GM19023 (cell line): Measurements from ENCODE around the gene NEURL1.
"Not testable (repeated sequence)": the region's sequence is repeated elsewhere in the genome, so short reads cannot be mapped to it uniquely, and the experiment has no call there.

ENCODE experiments used
- ATAC-seq: cut with Tn5 transposase; IDR thresholded peaks from one replicate; pipeline ENCODE4 v1.9.1; 2021; ENCODE audit warnings: mild to moderate bottlenecking, moderate library complexity; ENCODE audit not compliant: unreplicated experiment

Gene NEURL1

DNA sequence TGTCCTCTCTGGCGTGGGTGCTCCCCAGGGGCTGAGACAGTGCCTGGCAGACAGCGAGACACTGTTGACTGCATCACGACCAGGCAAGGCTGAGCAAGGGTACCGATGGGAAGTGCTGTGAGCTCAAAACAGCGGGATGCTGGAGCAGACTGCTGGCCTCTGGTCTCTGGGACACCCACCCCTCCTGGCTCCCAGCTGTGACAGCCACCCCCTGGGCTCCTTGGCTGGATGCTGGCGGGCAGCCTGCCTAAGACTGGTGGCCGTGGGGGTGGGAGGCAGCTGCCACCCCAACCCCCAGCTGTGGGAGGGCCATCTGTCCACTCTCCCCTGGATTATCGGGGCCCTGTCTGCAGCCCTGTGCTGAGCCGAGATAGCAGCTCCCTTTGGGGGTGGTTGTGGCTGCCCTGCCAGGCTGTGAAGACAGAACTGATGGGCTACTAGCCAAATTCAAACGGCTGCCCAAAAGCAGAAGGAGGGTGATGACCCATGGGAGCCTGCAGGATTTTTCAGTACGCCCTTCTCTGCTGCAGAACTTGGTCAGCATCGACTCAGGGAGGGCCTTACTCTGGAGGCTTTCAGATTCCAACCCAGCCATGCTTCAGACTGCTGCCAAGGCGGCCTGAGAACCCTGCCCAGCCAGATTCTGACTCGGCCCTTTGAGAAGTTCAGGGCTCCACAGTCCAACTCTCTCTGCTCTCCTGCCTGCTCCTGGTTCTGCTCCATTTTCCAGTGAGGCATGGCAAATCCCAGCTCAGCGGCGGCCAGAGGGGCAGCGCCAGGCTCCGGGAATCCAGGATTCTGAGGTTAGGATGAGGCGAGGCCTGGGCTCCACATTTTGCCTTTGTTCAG, 125.3 kb downstream of the NEURL1 start:
- ATAC-seq: no peak

- no peak for ATAC-seq
Observed at GRCh38 chr10:103619424-103620351, 126.2 kb downstream of the NEURL1 start.

DNA sequence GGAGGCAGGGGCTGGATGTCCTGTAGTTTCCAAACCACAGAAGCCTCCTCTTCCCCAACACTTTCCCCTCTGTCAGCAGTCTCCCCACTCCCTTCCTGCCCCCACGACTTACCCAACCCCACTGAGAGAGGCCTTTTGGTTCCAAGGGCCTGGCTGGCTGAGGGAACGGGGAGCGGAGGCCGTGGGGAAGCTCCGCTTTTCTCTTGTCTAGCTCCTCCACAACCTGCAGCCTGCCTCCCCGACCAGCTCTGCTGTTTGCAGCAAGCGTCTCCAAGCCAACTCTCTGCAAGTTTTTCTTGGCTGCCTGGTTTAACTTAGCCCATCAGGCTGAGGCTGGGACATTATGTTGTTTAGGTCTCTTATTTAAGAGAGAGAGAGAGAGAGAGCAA, 126.8 kb downstream of the NEURL1 start:
- ATAC-seq: no peak

GRCh38 chr10:103620891-103621782, 127.6 kb downstream of the NEURL1 start:
- no peak for ATAC-seq

GRCh38 chr10:103621783-103622125, 128.2 kb downstream of the NEURL1 start:
- ATAC-seq: no peak

DNA sequence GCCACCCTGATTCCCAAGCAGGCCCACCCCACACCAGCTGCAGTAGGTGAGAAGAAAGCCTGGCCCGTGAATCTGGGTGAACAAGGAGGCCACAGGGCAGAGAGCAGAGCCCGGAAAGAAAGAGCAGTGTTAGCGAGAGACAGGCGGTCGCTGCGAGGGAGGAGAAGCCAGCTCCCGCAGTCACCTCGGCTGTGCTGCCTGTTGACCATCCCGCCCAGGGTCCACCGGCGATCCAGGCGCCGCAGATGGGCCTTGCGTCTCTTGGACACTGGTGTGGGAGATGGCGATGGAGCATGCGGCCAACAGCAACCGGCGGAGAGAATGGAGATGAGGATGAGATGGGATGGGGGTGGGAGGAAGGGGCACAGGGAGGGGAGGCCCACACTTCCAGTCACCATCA, 128.8 kb downstream of the NEURL1 start:
- no peak for ATAC-seq

DNA sequence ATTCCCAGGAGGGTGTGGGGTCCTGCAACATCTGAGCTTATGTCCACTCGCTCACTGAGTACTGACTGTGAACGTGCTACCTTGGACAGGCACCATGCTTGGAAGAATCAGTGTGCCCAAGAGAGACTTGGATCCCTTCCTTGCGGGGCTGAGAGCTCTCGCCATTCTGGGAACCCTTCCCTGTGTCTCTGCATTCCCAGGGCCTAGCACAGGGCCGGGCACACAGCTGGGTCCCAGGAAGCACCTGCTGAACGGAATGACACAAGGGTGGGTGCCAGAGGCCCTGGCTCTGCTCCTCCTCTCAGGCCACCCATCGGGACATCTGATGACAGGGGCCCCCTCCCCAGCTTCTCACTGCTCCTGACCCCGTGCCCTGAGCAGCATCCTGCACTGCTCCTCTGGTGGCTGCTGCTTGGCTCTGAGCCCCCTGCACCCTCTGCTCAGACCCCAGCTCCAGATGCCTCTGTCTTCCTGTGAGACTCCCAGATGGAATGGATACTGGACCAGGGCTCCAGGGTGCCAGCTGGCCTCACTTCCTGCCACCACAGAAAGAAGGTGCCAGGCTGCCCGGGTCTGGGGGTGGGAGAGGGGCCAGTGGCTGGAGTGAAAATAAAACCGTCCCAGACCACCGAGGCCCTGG, 129.6 kb downstream of the NEURL1 start:
- ATAC-seq: no peak

DNA sequence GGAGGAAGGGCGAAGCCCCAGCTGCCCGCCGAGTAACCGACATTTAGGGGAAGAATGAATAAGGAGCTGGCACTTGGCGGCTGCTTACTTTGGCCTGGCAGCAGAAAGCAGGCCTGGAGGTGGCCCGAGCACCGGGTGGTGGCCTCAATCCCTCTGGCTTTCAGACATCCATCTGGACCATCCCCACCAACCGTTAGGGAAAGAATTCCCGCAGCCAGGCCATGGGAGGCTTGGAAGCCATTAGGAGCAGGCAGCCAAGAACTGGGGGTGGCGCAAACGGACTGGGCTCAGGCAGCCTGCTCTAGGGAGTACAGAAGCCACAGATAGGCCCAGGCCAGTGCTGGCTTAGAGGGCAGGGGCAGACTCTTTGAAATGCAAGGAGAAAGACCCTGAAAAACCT, 132.7 kb downstream of the NEURL1 start:
- ATAC-seq: no peak

GRCh38 chr10:103627111-103627892, 133.8 kb downstream of the NEURL1 start:
- ATAC-seq: no peak

DNA sequence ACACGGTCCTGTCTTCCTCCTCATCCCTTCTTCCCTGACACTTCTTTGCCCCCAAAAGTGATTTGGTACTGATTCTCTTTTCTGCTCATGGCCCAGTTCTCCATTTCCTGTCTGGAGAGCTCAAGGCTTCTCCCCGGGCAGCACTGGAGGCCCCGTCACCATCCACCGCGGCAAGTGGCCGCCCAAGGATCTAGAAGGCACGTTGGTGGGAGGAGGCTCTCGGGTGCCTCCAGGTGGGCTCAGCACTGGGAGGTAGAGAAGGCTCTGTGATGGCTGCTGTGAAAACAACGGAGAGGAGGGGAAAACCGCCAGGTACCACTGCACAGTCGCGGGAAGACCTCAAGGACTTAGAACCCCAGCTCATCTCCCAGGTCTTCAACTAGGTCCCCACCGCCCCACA, 134.4 kb downstream of the NEURL1 start:
- ATAC-seq: no peak

DNA sequence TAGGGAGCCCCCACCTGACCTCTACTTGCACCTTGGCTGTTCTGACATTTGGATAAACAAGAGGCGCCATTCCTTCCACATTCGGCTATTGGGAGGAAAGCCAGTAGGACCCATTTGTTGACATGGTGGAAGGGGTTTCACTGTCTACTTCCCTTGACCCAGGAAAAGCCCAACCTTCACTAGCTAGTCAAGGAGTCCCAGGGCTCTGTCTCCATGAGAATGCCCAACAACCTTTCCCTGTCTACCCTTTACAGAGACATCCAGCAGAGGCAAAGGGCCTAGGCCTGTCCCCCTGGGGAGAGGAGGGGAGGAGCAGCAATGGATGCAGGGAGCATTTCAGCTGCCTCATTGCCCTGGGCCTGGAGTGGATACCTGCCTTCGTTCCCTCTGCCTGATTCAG, 136.1 kb downstream of the NEURL1 start:
- ATAC-seq: no peak

DNA sequence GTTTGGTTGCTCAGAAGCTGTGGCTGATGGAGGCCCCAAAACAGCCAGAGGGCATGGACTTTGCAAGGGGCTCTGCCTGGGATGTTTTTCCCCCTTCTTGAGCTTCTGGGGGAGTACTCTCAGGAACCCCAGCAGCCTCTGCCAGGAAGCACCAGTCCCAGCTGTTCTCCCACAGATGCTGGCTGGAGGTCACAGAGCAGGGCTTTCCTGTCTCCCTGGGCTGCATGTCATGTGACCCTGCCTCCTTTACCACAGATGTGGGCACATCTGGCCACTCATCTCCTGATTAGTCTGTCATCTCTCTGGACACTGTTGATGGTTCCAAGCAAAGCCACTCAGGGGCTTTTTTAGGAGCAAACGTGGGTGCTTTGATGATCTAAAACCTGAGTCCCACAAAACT, 136.7 kb downstream of the NEURL1 start:
- ATAC-seq: no peak

GRCh38 chr10:103632247-103632642, 138.7 kb downstream of the NEURL1 start:
- ATAC-seq: no peak

- ATAC-seq: not testable (repeated sequence)
Observed at GRCh38 chr10:103632871-103633270, 139.4 kb downstream of the NEURL1 start.

DNA sequence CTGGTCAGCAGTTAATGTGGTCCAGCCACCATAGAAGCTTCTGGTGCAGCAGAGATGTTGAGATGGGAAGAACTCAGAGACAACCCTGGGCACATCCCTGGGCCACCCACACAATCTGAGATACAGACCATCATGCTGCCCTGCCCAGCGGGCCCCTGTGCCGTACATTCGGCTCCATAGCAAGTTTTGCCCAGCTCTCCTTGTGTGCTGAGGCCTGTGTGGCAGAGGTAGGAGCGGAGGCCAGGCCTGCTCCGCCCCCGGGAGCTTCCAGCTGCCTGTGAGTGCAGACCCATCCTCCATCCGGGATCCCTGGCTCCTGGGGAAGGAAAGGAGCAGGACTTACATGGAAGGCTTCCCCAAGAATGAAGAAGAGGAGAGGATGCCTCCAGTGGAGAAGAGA, 140.3 kb downstream of the NEURL1 start:
- ATAC-seq: no peak

DNA sequence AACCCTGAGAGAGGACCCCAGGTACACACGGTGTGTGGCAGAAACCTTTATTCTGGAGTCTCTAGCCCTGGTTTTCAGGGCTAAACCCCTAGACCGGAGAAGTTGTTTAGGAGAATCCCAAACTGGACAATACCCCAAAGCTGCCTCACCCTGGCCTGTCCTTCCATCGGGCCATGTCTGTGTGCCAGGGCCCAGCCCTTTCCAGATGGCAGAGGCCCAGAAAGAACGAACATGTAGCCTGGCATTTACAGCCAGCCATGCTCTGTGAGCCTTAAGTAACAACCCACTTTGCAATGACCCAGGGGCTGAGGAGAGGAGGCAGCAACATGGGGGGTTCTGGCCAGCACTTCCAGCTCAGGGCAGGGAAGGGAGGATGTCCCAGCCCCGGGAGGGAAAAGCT, 142.1 kb downstream of the NEURL1 start:
- no peak for ATAC-seq

- ATAC-seq: no peak
Observed at GRCh38 chr10:103636492-103636891, 143.0 kb downstream of the NEURL1 start.

- ATAC-seq: no peak
Observed at GRCh38 chr10:103637011-103637410, 143.5 kb downstream of the NEURL1 start.

DNA sequence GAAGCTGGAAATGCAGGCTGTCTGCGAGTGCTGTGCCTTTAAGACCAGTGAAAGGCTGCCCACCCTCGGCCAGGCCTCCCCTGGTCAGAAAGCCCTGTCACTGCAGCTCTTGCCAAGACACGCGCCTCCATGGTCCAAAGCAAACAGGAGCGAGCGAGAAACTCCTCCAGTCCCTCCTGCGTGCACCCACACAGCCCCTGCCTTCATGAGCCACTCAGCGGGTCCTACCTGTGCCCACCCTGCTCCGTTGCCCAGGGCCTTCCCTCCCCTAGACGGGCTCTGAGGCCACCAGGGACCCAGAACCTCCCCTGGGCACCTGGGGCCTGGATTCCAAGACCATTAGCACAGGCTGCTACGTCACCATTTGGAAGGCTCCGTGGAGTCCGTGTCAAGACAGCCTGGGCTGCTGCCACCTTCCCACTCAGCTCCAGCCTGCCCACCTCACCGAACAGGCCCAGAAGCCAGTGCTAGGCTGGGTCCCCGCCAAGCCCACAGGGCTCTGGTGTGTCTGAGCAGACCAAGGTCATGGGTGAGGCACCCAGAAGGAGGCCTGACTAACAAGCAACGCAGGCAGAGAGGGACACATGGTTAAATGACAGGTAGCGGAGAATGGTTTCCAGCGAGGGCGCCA, 144.5 kb downstream of the NEURL1 start:
- no peak for ATAC-seq
